8988T (cell line): Measurements from ENCODE around the gene PPY.
"Not testable (repeated sequence)": the region's sequence is repeated elsewhere in the genome, so short reads cannot be mapped to it uniquely, and the experiment has no call there.

Experiments used
- DNase-seq: peaks from one replicate; pipeline ENCODE4 v3.0.0; 2011

Gene PPY

GRCh38 chr17:43942051-43942685 is at the start of gene PPY:
Gene PPY (minus strand): TSS chr17:43942476. CDS start chr17:43941654, 822 bp downstream.
- DNase-seq = no peak

- no peak for DNase-seq
Observed at GRCh38 chr17:43988301-43988700, 46.0 kb upstream of the PPY start.

DNA sequence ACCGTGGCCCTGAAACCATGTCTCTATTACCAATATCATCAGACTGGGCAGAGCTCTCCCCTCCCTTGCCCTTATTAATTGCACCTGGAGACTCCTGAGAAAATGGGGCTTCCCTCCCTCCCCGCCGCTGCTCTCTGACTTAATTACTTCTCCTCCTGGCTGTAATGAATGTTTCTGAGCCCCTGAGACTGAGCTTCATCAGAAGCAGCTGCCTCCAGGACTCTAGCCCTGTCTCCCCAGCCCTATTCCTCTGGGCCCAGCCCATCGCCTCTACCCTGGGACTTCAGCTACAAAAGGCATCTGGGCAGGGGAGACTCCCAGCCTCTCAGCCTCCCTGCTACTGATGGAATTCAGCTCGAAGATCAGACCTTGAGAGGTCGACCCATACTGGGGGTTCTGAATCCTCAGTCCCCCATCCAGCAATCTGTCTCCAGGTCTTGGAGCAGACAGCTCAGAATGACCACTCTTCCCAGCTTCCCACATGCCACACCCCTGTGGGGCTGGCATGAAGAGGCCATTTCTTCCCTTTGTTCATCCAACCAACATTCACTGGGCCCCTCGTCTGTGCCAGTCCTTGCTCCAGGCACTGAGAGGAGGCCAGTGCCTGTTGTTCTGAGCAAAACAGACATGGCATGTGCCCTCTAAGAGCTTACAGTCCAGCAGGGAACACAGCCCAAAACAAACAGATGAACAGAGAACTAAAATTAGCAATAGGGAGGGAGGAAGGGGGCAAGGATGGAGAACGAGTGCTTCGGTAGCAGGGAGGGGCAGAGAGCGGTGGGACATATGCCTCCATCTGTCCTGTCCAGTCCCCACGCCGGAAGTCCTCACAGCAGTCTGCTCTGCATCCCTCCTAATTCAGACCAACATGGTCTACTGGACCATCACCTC is 45.1 kb upstream of the PPY start:
- no peak for DNase-seq

DNA sequence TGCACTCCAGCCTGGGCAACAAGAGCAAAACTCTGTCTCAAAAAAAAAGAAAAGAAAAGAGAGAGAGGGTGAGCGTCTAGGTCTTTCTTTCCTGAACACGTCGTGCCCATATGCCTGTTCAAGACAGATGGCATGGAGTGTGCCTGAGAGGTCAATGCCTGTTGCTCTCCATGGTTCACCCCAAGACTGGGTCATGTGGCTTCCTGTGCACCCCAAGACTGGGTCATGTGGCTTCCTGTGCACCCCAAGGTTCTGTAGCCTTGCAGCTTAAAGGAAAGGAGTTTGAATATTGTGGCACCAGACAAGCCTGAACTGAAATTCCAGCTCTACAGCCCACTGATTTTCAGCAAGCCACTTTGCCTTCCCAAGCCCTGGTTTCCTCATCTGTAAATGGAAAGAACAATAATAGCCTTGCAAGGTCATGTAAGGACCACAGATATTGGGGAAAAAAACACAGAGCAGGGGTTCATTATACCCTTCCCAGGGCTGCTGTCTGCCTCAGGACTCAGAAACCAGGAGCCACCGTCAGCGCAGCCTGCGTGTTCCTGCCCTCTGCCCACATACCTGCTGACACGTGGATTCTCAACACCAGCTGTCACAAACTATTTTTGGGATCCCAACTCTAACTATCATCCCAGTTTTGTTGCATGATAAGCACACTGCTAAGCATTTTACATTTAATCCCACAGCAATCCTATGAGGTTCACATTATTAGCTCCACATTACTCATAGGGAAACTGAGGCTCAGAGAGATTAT is 44.1 kb upstream of the PPY start:
- no peak for DNase-seq

- no peak for DNase-seq
Observed at GRCh38 chr17:43984521-43984920, 42.2 kb upstream of the PPY start.

- no peak for DNase-seq
Observed at GRCh38 chr17:43983515-43984411, 41.5 kb upstream of the PPY start.

DNA sequence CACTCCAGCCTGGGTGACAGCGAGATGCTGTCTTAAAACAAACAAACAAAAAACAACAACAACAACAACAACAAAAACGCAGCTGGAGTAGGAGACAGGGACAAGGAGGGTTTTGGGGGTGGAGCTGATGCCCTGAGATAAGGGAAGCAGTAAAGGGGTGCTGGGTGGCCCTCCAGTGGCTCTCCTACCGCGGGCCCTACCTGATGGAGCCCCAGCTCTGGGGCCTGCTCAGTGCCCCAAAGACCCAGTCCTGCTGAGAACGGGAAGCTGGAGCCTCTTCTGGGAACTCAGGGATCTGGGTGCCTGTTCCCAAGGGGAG is 40.9 kb upstream of the PPY start:
- DNase-seq = no peak

- DNase-seq = no peak
Observed at GRCh38 chr17:43982171-43982570, 39.9 kb upstream of the PPY start.

DNA sequence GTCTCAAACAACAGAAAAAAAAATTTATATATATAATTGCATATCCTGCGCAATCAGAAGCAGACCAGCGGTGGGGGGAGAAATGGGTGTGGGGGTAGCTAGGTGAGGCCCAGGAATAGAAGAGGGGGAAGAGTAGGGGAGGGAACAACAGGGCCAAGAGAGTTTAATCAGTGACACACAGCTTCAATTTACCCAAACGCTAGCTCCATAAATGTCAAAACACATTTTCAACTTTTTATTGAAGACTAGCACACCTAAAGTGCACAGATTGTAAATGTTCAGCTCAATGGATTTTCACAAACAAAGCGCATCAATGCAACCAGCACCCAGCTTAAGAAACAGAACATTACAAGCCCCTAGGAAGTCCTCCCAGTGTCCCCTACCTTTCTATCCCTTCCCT is 37.4 kb upstream of the PPY start:
- no peak for DNase-seq

GRCh38 chr17:43979011-43979410 is 36.7 kb upstream of the PPY start:
- DNase-seq = no peak

DNA sequence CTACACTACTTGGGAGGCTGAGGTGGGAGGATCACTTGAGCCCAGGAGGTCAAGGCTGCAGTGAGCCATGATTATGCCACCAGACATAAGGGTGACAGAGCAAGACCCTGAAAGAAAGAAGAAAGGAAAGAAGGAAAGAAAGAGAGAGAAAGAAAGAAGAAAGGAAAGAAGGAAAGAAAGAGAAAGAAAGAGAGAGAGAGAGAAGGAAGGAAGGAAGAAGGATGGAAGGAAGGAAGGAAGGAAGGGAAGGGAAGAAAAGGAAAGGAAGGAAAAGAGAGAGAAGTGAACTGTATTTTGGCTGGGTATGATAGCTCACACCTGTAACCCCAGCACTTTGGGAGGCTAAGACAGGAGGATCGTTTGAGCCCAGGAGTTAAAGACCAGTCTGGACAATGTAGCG is 35.8 kb upstream of the PPY start:
- DNase-seq = no peak

- no peak for DNase-seq
Observed at GRCh38 chr17:43976963-43977837, 34.9 kb upstream of the PPY start.

DNA sequence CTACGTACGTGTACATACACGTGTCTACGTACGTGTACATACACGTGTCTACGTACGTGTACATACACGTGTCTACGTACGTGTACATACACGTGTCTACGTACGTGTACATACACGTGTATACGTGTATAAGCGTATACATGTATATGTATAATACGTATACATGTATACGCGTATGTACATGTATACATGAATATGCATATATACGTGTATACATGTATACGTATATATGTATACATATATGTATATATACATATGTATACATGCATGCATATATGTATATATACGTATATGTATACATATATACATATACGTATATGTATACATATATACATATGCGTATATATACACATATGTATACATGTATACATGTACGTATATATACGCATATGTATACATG is 33.6 kb upstream of the PPY start:
- no peak for DNase-seq

- no peak for DNase-seq
Observed at GRCh38 chr17:43974382-43975266, 32.3 kb upstream of the PPY start.

DNA sequence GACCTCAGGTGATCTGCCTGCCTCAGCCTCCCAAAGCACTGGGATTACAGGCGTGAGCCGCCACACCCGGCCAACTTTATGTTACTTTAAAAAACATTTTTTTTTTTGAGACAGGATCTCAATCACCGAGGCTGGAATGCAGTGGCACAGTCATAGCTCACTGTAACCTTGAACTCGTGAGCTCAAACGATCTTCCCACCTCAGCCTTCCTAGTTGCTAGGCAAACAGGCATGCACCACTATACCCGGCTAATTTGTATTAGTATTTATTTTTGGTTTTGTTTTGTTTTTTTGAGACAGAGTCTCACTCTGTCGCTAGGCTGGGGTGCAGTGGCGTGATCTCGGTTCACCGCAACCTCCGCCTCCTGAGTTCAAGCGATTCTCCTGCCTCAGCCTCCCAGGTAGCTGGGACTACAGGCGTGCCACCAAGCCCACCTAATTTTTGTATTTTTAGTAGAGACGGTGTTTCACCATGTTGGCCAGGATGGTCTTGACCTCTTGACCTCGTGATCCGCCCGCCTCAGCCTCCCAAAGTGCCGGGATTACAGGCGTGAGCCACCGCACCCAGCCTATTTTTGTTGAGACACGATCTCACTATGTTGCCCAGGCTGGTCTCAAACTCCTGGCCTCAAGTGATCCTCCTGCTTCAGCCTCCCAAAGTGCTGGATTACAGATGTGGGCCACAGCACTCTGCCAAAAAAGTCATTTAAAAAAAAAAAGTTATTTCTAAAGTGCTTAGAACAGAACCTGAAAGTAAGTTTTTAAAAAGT is 30.4 kb upstream of the PPY start:
- DNase-seq = not testable (repeated sequence)

DNA sequence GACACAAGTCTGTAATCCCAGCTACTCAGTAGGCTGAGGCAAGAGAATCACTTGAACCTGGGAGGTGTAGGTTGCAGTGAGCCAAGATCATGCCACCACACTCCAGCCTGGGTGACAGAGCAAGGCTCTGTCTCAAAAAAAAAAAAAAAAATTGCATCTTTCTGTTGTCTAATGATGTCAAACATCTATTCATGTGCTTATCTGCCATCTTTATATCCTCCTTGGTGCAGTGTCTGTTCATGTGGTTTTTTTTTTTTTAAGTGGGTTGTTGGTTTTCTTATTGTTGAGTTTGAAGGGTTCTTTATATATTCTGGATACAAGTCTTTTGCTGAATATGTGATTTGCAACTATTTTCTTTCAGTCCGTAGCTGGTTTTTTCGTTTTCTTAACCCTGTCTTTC is 29.2 kb upstream of the PPY start:
- DNase-seq = not testable (repeated sequence)

GRCh38 chr17:43970366-43970765 is 28.1 kb upstream of the PPY start:
- no peak for DNase-seq

DNA sequence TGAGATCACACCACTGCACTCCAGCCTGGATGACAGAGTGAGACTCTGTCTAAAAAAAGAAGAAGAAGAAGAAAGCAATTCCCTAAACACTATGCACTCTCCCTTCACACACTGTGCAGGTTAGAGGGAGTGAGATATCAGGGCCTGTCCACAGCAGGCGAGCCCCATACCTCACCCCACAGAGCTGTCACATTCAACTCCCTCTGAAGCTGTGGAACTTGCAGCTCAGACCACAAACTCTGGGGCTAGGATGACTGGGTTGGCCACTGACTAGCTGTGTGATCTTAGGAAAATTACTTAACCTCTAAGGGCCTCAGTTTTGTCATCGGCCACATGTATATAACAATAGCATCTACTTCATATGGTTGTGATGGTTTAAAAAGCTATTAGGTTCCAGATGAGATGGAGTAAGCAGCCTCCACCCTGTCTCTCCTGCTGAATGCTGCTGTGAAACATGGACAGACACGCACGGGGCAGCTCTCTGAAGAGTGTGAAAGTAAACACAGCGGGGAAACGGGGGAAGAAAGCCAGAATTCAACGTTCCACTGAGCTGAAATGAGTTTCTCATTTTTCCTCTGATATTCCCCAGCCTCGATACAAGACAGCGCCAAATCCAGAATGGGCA is 25.1 kb upstream of the PPY start:
- no peak for DNase-seq

DNA sequence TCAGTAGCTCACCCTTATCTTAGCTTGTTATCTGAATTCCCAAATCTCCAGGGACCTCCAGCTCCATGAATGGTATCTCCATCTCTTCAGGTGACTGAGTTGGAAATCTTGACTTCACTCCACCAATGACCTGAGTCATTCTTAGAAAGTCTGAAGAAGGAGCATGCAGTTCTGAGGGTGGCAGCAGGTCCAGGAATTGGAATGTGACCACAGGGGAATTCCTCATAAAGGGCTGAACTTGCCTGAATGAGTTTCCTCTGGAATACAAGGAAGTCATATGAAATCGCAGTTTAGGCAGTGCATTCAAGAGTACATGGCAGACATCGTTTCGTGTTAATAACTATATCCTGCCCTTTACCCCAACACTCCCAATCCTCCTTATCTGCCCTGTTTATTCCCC is 24.0 kb upstream of the PPY start:
- DNase-seq = no peak
